DMS79 (cell line): Measurements from ENCODE around the gene SPATA24.
"Not testable (repeated sequence)": the region's sequence is repeated elsewhere in the genome, so short reads cannot be mapped to it uniquely, and the experiment has no call there.

Source experiments
- DNase-seq: peaks from one replicate; lab custom pipeline; 2025; lab: John Stamatoyannopoulos, UW

The SPATA24 gene, protein sequence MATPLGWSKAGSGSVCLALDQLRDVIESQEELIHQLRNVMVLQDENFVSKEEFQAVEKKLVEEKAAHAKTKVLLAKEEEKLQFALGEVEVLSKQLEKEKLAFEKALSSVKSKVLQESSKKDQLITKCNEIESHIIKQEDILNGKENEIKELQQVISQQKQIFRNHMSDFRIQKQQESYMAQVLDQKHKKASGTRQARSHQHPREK

DNA sequence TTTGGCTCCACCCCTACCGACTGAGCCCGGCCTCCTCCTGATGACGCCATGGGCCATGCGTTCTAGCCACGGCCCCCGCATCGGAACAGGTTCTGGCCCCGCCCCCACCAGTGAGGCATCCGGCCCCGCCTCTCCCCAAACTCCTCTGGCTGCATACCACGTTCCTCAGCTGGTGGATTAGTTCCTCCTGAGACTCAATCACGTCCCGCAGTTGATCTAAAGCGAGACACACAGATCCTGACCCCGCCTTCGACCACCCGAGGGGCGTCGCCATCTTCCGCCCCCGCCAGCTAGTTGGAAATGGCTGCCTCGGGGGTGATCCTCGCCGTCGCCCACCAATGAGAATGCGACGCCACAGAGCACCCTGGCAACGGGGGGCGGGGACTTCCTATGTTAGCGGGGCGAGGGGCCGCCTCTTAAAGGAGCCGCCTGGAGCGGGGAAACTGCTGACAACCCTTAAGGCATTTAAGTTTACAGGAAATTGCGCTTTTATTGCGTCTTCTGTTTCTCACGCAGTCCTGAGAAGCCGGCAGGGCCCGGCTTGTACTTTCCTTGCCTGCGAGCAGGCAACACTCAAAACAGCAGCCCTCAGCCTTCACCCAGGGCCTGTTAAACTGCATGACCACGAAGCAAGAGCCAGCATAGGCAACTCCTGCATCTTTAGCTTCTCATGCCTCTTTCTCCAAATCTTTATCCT, at the start of gene SPATA24:
TSS of gene SPATA24 (minus strand) at position 303 of the 697 bp plus-strand sequence. CDS start at position 274, 29 bp downstream.
- DNase-seq: peak; percentile 77

DNA sequence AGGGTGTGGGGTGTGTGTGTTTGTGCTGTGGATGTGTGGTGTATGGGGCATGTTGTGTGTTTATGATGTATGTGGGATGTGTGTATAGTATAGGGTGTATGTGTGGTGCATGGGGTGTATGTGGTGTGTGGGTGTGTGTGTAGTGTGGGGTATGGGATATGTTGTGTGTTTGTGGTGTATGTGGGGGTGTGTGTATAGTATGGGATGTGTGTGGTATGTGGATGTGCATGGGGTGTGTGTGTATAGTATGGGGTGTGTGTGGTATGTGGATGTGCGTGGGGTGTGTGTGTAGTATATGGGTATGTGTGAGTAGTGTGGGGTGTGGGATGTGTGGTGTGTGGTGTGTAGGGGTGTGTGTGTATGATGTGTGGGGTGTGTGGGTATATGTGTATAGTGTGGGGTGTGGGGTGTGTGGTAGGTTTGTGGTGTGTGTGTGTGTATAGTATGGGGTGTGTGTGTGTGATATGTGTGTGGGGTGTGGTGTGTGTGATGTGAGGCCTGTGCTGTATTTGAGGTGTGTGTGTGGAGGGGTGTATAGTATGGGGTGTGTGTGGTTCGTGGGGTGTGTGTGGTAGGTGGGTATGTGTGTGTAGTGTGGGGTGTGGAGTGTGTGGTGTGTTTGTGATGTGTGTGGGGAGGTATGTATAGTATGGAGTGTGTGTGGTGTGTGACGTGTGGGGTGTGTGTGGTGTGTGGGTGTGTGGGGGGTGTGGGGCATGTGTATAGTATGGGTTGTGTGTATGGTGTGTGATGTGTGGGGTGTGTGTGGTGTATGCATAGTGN, 48.2 kb upstream of the SPATA24 start:
- no peak for DNase-seq

DNA sequence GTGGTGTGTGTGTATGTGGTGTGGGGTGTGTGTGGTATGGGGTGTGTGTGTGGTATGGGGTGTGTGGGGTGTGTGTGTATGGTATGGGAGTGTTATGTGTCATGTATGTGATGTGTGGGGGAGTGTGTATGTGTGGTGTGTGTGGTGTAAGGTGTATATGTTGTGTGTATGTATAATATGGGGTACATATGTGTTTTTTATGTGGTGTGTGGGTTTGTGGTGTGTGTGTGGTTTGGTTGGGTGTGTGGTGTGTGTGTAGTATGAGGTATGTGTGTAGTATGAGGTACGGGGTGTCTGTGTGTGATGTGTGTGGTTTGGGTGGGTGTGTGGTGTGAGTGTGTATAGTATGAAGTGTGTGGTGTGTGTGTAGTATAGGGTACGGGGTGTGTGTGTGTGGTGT, 47.3 kb upstream of the SPATA24 start:
- DNase-seq: no peak

DNA sequence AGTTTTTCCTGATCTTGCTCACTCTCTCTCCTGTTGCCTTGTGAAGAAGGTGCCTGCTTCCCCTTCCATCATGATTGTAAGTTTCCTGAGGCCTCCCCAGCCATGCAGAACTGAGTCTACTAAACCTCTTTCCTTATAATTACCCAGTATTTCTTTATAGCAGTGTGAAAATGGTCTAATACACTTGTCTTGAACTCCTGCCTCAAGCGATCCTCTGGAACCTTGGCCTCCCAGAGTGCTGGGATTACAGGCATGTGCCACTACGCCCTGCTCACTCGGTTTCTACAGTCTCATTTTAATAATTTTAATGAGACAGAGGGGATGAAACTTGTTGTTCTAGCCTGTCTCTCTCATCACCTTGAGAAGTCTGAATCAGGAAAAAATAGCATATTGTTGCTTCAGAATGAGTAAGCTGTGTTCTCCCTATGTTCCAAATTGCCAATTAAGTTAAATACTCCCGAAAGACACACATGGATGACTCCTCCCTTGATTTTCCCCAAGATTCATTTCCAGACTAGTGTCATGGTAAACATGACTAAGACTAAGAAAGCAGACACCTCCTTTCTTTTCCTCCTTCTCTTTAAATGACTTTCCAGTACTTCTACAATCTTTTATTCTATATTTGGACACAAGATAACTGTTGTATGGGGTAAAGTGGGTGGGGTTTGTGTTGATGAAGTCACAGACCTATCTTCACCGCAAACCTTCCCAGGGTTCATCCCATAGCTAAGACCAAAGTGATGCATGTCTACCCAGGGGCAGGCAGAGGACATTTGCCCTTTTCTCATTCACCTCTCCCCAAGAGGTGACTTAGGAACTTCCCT, 43.3 kb upstream of the SPATA24 start:
- DNase-seq: no peak

DNA sequence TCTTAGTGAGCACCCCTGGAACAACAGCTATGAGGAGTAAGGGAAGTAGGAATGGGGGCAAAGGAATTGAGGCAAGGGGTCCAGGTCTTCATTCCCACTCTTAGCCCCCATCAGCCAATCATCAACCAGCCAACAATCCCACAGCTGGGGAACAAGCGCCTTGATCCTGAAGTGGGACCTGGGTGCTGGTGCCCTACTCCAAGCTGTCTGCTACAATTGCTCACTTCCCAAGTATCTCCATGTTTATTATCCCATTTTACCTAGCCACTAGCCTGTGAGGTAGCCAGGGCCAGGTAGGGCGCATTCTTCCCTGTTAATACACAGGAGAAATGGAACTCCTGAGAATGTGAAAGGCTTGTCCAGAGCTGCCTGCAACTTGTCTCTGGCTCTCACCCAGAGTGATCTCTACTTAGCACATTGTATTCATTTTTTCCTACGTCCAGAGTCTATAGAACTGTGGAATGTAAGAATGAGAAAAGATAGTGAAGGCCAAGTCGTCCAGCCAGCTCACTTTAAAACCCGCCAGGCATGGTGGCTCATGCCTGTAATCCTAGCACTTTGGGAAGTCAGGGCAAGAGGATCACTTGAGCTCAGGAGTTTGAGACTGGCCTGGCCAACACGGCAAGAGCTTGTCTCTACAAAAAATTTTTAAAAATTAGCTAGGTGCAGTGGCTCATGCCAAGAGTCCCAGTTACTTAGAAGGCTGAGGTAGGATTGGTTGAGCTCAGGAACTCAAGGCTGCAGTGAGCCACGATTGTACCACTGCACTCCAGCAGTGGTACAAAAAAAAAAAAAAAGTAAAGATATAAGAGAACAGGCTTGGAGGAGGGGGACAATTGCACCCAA, 41.7 kb upstream of the SPATA24 start:
- no peak for DNase-seq

DNA sequence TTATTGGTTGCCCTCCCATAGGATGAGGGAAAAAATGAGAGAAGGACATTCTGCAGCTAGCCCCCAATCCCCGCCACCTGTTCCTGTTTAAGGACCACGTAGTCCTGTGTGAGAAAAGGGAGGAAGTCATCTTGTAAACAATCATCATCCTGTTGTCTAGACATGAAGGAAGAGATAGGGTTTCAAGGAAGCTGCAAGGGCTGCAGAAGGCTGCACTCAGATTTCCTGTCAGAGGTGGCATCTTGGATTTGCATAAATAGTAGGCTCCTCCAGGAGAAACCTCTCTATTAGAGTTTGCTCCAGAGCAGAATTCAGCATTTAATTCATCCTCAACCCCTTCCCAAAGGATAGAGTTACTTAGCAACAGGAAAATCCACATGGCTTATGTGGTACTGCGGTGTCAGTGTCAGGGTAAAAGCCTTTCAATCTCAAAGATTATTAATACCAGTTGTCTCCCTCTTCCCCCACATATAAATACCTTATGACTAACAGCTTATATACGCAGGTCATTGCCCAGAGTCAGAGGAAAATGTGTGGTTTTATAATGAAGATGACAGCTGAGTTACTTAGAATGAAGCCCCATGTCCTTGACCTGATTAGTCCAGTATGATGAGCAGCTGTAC, 40.1 kb upstream of the SPATA24 start:
- no peak for DNase-seq

DNA sequence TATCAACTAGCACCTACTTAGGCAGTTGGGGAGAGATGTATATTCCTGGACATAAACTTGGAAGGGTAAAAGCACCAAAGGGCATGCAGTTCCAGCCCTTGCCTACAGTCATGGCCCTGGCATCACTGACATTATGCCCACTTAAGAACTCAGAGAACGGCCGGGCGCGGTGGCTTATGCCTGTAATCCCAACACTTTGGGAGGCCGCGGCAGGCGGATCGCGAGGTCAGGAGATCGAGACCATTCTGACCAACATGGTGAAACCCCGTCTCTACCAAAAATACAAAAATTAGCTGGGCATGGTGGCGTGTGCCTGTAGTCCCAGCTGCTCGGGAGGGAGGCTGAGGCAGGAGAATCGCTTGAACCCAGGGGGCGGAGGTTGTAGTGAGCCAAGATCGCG, 36.5 kb upstream of the SPATA24 start:
- not testable (repeated sequence) for DNase-seq

DNA sequence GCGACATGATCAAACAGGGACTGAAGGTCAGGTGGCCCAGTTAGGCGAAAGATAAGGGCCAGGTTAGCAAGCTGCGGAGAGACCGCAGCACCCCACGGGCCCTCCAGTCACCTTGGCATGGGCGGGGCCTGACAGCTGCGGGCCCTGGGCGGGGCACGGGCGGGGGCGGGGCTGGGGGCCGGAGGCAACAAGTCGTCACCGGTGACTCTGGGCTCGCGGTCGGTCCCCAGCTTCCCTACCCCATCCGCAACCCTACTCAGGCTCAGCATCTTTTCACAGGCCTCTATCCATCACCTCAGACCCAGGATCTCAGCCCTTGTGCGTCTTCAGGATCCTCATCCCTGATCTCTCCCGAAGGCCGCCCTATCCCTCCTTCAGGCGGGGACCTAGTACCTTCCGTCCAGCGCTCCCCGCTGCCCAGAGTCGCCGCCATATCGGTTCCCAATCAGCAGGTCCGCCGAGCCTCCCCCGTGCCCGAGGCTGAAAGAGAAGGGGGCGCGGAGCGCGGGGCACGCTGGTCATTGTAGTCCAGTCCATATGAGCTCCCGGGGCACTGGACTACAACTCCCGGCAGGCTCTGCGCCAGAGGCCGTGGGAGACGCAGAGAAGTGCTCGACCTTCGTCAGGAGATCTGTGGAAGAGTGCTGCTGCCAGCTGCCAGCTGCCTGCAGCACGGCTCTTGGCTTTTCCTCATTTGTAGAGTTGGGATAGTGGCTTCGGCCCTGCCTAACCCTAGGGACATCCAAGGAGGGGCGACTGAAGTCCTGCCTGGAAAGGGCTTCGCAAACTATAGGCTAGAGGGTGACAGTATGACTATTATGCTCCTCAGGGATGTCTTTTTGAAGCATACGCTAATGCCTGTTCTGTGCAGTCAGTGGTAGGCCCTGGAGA, 35.4 kb upstream of the SPATA24 start, which contains the start of gene DNAJC18:
TSS of gene DNAJC18 (minus strand) at position 513 of the 891 bp plus-strand sequence. CDS start at position 433, 80 bp downstream.
- peak; percentile 66 for DNase-seq

DNA sequence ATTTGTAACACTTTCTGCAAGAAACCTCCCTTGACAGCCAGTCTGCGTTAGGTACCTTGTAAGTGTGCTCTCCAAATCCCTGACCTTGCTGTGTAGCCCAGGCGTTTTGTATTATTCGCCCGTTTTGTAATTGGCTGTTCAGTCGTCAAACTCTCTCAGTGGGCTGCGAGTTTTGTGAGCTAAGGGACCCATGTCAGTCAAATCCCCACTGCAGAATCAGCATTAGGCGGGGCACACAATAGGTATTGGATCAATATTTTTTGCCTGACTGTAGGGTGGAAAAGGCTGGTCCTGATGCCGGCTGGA, 34.8 kb upstream of the SPATA24 start:
- DNase-seq: no peak

DNA sequence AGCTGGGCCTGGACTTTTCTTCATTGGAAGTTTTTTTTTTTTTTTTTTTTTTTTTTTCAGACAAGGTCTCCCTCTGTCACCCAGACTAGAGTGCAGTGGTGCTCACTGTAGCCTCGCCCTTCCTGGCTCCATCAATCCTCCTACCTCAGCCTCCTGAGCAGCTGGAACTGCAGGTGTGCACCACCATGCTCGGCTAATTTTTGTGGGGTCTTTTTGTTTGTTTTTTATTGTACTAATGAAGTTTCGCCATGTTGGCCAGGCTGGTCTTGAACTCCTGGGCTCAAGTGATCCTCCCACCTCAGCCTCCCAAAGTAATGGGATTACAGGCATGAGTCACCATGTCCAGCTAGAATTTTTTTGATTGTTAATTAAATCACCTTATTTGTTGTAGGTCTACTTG, 31.8 kb upstream of the SPATA24 start:
- DNase-seq: no peak

DNA sequence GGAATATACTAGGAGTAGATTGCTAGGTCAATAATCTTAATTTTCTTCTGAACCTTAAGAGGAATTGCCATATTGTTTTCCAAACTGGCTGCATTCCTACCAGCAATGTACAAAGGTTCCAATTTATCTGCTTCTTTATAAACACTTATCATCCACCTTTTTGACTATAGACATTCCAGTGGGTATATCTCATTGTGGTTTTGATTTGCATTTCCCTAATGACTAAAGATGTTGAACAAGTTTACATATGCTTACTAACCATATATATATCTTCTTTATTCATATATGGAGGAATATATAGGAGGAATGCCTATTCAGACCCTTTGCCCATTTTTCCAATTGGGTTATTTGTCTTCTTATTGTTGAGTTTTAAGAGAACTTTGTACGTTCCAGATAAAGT, 27.8 kb upstream of the SPATA24 start:
- DNase-seq: no peak

DNA sequence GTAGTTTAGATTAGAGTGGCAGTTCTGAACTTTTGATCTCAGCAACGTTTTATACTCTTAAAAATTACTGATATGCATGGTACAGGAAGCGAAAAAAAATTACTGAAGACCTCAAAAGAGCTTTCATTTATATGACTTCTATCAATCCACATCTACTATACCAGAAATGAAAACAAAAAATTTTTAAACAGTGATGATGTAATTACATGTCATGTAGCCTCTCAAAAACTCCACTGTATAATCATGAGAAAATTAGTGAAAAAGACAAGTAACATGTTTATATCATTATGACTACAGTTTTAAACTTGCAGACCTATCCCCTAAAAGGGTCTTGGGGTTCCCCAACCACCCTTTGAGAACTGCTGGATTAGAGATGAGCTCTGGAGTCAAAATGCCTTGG, 26.1 kb upstream of the SPATA24 start:
- DNase-seq: no peak

DNA sequence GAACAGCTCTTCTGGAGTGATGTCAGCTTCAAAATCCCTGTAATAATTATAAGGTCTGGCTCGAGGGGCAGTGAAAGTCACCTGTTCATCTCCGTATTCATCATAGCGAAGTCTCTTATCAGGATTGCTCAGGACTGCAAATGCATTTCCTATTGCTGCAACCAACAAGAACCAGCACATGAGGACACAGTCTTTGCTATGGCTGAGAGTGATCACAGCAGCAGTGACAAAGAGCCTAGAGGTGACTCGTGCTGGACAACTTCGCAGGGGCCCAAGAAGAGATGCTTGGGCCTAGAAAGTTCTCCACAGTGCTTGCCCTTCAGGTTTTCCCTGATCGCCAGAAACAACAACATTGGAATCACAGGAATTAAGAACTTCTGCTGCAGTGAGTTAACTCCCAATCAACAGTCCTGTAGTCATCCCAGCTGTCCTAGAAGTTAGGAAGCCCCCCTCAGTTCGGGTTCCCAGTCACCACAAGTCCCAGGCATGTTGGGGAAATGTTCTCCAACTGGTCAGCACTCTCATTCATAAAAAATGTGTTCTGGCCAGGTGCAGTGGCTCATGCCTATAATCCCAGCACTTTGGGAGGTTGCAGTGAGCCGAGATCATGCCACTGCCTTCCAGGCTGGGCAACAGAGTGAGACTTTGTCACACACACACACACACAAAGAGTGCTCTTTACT, 22.5 kb upstream of the SPATA24 start:
- DNase-seq: no peak

DNA sequence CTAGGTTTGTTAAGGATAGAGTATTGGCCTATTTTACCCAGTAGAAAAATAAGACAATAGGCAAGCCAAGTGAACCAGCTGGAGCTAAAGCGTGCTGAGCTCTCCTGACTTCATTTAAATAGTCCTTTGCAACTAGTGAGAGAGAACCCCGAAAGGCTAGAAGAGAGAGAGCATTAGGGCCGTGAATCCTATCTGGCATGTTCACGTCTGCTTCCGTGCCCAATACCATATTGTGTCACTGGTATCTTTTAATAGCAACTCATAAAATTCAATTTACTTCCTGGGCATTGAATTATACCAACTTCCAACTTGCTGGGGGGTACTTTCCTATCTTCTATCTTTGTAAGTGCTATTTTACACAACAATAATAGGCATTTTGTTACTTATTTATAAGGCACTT, 21.6 kb upstream of the SPATA24 start:
- DNase-seq: no peak

DNA sequence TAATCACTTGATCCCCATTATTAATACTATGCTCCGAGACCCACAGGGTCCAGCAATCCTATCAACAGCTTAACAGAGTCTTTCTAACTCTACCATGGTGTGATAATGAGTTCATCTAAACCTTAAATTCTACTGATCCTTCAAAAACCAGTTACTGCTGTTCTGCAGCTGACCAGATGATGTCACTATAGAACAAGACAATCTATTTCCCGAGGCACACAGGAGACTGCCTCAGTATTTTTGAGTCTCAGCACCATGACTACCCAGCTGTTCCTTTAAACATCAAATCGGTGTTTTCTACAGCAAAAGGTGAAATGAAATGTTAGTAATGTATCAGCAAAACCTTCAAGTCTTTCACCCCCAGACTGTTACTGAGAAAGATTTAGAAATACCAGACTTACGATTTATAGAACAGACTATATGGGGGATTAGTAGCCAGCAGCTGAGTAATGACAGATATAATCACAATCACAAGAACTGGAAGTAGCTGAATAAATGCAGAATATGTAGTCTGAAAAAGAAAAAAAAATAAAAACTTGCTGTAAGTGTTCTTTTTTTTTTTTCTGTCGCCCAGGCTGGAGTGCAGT, 18.5 kb upstream of the SPATA24 start:
- no peak for DNase-seq

DNA sequence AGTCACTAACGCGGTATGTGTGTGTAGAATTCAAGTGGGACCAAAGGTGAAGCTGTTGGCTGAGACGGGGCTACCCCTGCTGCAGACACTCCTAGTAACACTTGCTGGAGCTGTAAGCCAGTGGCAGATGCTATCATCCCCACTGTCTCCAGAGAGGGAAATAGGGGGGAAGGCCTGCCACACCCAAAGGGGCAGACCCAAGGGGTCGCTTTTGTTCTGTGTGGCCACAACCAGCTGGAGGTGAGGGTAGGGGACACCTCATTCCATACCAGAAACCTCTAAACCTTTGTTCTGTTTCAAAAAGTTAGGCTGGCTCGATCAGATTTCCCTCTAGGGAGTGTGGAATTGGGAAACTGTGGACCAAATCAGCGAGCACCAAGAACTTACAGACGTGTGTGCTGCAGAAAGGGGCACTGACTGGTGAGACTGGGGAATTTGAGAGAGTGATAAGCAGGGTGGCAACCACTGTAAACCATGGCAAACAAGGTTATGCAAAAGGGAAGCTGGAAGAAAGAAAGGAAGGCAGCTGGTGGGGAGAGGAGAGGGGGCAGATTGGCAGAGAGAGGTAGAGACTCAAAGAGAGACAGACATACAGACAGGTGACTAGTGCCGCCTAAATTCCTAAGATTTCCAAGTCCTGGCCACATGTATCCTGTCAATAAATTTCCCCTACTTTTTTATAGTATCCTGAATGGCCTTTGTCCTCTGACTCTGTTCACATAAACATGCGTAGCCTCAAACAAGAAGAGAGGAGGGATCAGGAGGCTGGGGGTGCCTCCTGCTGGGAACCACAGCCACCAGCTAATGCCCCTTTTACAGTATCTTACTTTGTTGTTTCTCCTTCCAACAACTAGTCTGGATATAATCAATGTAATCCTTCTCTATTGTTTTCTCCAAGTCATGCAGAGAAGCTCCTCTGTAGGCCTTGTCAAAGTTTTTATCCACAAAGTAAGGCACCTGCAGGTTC, 15.6 kb upstream of the SPATA24 start:
- DNase-seq: no peak

DNA sequence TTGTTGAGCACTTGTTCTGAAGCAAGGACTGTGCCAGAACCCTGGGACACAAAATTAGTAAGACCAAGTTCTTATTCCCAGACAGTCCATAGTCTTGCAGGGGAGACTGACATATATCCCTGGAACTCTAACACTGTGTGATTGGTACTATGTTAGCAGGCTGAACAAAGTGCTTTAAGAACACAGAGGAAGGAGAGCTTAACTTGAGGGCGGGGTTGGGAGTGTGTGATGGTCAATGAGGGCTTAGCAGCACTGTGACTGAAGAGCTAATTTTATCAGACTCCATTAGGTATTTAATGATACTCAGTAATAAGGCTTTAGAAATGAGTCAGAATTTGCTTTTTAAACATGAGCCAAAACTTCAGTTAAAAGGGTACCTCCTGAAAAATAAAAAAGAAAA, 14.9 kb upstream of the SPATA24 start:
- DNase-seq: no peak

DNA sequence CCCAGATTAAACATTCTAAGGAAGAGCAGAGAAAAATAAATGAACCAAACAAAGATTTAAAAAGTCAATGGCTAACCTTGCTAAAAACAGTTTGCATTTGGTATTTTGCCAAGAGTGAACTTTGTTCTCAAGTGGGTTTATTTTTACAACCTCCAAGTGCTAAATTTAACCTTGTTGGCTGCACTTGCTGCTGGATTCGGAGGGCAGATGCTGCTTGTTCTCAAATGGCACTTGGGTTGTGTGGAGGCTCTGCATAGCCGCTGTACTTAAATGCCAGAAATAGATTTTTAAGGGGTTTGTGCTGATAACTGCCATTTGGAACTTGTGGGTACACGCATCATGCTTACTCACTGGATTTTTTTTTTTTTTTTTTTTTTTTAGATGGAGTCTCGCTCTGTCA, 13.3 kb upstream of the SPATA24 start:
- peak; percentile 76 for DNase-seq
